Mesenchymal stem cell (in vitro differentiated cells and primary cell): ENCODE measurements around the gene NDUFAF5.
A peak's percentile ranks its signal among the peaks of the same experiment; 100 is the strongest.

Experiments used
- DNase-seq: peaks from one replicate; pipeline ENCODE4 v3.0.0-alpha.2; 2013
- H2AFZ ChIP-seq: one replicate; pipeline ENCODE4 v1.6.1; 2013; ENCODE audit warnings: low read depth, mild to moderate bottlenecking, control low read depth, inconsistent platforms, low read length, moderate library complexity
- H2AK5ac ChIP-seq: 2 replicates; pipeline ENCODE4 v1.6.1; 2013; ENCODE audit warnings: low read length, moderate library complexity, mild to moderate bottlenecking, inconsistent platforms; ENCODE audit not compliant: severe bottlenecking
- H2BK120ac ChIP-seq: one replicate; pipeline ENCODE4 v1.6.1; 2013; ENCODE audit warnings: low read depth, mild to moderate bottlenecking, inconsistent platforms, low read length, moderate library complexity
- H2BK12ac ChIP-seq, 2 experiments: one replicate each; pipeline ENCODE4 v1.6.1; 2013; ENCODE audit warnings: inconsistent platforms in 2 of 2, low read length in 2 of 2, mild to moderate bottlenecking in 2 of 2, moderate library complexity in 2 of 2, control low read depth in 1 of 2
- H2BK15ac ChIP-seq: one replicate; pipeline ENCODE4 v1.6.1; 2013; ENCODE audit warnings: mild to moderate bottlenecking, low read depth, inconsistent platforms; ENCODE audit not compliant: poor library complexity, severe bottlenecking
- H2BK5ac ChIP-seq: 2 replicates; pipeline ENCODE4 v1.6.1; 2013; ENCODE audit warnings: low read depth, mild to moderate bottlenecking, low read length, control low read depth, inconsistent platforms; ENCODE audit not compliant: poor library complexity, severe bottlenecking
- H3K14ac ChIP-seq, 2 experiments: one replicate each; pipeline ENCODE4 v1.6.1; 2013; ENCODE audit warnings: inconsistent platforms in 2 of 2, low read length in 2 of 2, control low read depth in 1 of 2, mild to moderate bottlenecking in 1 of 2, moderate library complexity in 1 of 2
- H3K18ac ChIP-seq, 2 experiments: one replicate each; pipeline ENCODE4 v1.6.1; 2013; ENCODE audit warnings: inconsistent platforms in 2 of 2, low read length in 2 of 2, control low read depth in 1 of 2, low read depth in 1 of 2, mild to moderate bottlenecking in 1 of 2
- H3K23ac ChIP-seq, 2 experiments: one replicate each; pipeline ENCODE4 v1.6.1; 2013; ENCODE audit warnings: inconsistent platforms in 2 of 2, low read length in 2 of 2, mild to moderate bottlenecking in 2 of 2, moderate library complexity in 2 of 2, control low read depth in 1 of 2
- H3K27ac ChIP-seq: 2 replicates; pipeline ENCODE4 v1.5.1; 2013; ENCODE audit warnings: mild to moderate bottlenecking, moderate library complexity, low read length, control low read depth, inconsistent platforms; ENCODE audit not compliant: poor library complexity, severe bottlenecking
- H3K27me3 ChIP-seq, 2 experiments: 2 replicates each; pipeline versions ENCODE4 v1.6.1 to v1.7.0; 2013; ENCODE audit warnings: low read length in 2 of 2, mild to moderate bottlenecking in 2 of 2, moderate library complexity in 2 of 2, control low read depth in 1 of 2, inconsistent platforms in 1 of 2; ENCODE audit not compliant: control insufficient read depth in 1 of 2, insufficient read depth in 1 of 2
- H3K36me3 ChIP-seq, 2 experiments: 2 replicates each; pipeline versions ENCODE4 v1.6.1 to v1.7.0; 2013; ENCODE audit warnings: low read length in 2 of 2, control low read depth in 1 of 2, inconsistent platforms in 1 of 2, low read depth in 1 of 2, mild to moderate bottlenecking in 1 of 2; ENCODE audit not compliant: insufficient read depth in 2 of 2, control insufficient read depth in 1 of 2
- H3K4ac ChIP-seq, 2 experiments: one replicate each; pipeline ENCODE4 v1.6.1; 2013; ENCODE audit warnings: inconsistent platforms in 2 of 2, low read length in 2 of 2, mild to moderate bottlenecking in 2 of 2, moderate library complexity in 2 of 2, control low read depth in 1 of 2, low read depth in 1 of 2
- H3K4me1 ChIP-seq: 2 replicates; pipeline ENCODE4 v1.6.1; 2013; ENCODE audit warnings: low read depth, low read length, control low read depth; ENCODE audit not compliant: control insufficient read depth, insufficient read depth
- H3K4me2 ChIP-seq: 2 replicates; pipeline ENCODE4 v1.6.1; 2013; ENCODE audit warnings: low read length, mild to moderate bottlenecking, inconsistent platforms; ENCODE audit not compliant: poor library complexity, severe bottlenecking
- H3K4me3 ChIP-seq, 2 experiments: 2 replicates each; pipeline versions ENCODE4 v1.5.1 to v1.7.0; 2013; ENCODE audit warnings: low read length in 2 of 2, mild to moderate bottlenecking in 2 of 2, control low read depth in 1 of 2, low read depth in 1 of 2; ENCODE audit not compliant: insufficient read depth in 1 of 2
- H3K79me1 ChIP-seq: replicated peaks from 2 replicates; pipeline ENCODE4 v1.6.1; 2013; ENCODE audit warnings: mild to moderate bottlenecking, control low read depth, low read length, inconsistent platforms; ENCODE audit not compliant: poor library complexity, severe bottlenecking
- H3K9ac ChIP-seq: 2 replicates; pipeline ENCODE4 v1.7.0; 2013; ENCODE audit warnings: mild to moderate bottlenecking, low read length, moderate library complexity
- H3K9me3 ChIP-seq: 2 replicates; pipeline ENCODE4 v1.7.0; 2013; ENCODE audit warnings: mild to moderate bottlenecking, low read length; ENCODE audit not compliant: control insufficient read depth
- H4K8ac ChIP-seq: one replicate; pipeline ENCODE4 v1.6.1; 2013; ENCODE audit warnings: inconsistent platforms, mild to moderate bottlenecking, low read length, moderate library complexity
- H4K91ac ChIP-seq: one replicate; pipeline ENCODE4 v1.6.1; 2013; ENCODE audit warnings: mild to moderate bottlenecking, low read length, inconsistent platforms
- WGBS: methylation state at CpG from one replicate; pipeline ENCODE4 v1.1.7; 2013; ENCODE audit warnings: mixed read lengths; 5-methylcytosine and 5-hydroxymethylcytosine counted together

NDUFAF5 gene

GRCh38 chr20:13775867-13776266 is 9.0 kb upstream of the NDUFAF5 start:
- no peak overlapping the region for H3K4me2 ChIP-seq
- 94% methylated on average over 4 of the region's 4 CpGs for WGBS
- DNase-seq: no peak
- H2BK15ac ChIP-seq: no peak overlapping the region
- H3K4me3 ChIP-seq: no peak overlapping the region
- H3K27ac ChIP-seq: no peak overlapping the region
- H2BK5ac ChIP-seq: no peak overlapping the region
- H3K18ac ChIP-seq: no peak overlapping the region
- H3K4me1 ChIP-seq: no peaks in the 10 kb centered on the region
- H3K27me3 ChIP-seq: no peaks in the 10 kb centered on the region
- no peak overlapping the region for H3K23ac ChIP-seq
- no peak overlapping the region for H3K14ac ChIP-seq
- H2AK5ac ChIP-seq: no peak overlapping the region
- no peak overlapping the region for H3K4ac ChIP-seq
- H3K9ac ChIP-seq: no peak overlapping the region
- H2BK120ac ChIP-seq: no peak overlapping the region
- peaks cover 10% of the 10 kb centered on the region for H3K79me1 ChIP-seq
- H2AFZ ChIP-seq: no peak overlapping the region
- H4K91ac ChIP-seq: no peak overlapping the region
- no peak overlapping the region for H2BK12ac ChIP-seq
- H3K36me3 ChIP-seq: peaks cover 0 to 74% of the 10 kb centered on the region in 2 experiments
- no peaks in the 10 kb centered on the region for H3K9me3 ChIP-seq
- no peak overlapping the region for H4K8ac ChIP-seq

GRCh38 chr20:13777171-13777601 is 7.6 kb upstream of the NDUFAF5 start:
- Histone ChIP-seq H2BK15ac (no peak overlapping the region), H3K79me1 (peaks cover 14% of the 10 kb centered on the region), H2AK5ac (no peak overlapping the region), H3K18ac (no peak overlapping the region), H3K23ac (no peak overlapping the region), H2BK5ac (no peak overlapping the region), H3K14ac (no peak overlapping the region), H3K9me3 (no peaks in the 10 kb centered on the region), H3K4me2 (no peak overlapping the region), H3K27me3 (no peaks in the 10 kb centered on the region), H4K91ac (no peak overlapping the region), H2AFZ (no peak overlapping the region), H2BK120ac (no peak overlapping the region), H3K4me3 (no peak overlapping the region), H3K9ac (peak overlapping the region; percentile 40), H2BK12ac (no peak overlapping the region), H4K8ac (no peak overlapping the region), H3K27ac (no peak overlapping the region), H3K4ac (no peak overlapping the region), H3K36me3 (peaks cover 6 to 77% of the 10 kb centered on the region in 2 experiments), H3K4me1 (no peaks in the 10 kb centered on the region)
- peak; percentile 54 for DNase-seq
- 53% methylated on average over 2 of the region's 4 CpGs for WGBS

GRCh38 chr20:13778827-13779226 is 6.0 kb upstream of the NDUFAF5 start:
- H3K4me2 ChIP-seq: no peak overlapping the region
- no peak overlapping the region for H4K8ac ChIP-seq
- H3K27me3 ChIP-seq: no peaks in the 10 kb centered on the region
- no peak overlapping the region for H2BK5ac ChIP-seq
- no peak overlapping the region for H2BK120ac ChIP-seq
- H2AK5ac ChIP-seq: no peak overlapping the region
- DNase-seq: no peak
- no peak overlapping the region for H3K9ac ChIP-seq
- no peaks in the 10 kb centered on the region for H3K9me3 ChIP-seq
- H3K4me3 ChIP-seq: no peak overlapping the region
- H3K4me1 ChIP-seq: peaks cover 4% of the 10 kb centered on the region
- H2BK15ac ChIP-seq: no peak overlapping the region
- no peak overlapping the region for H3K18ac ChIP-seq
- no peak overlapping the region for H3K14ac ChIP-seq
- 100% methylated on average over 1 of the region's 3 CpGs for WGBS
- H4K91ac ChIP-seq: no peak overlapping the region
- H3K27ac ChIP-seq: no peak overlapping the region
- no peak overlapping the region for H3K4ac ChIP-seq
- no peak overlapping the region for H2BK12ac ChIP-seq
- no peak overlapping the region for H2AFZ ChIP-seq
- no peak overlapping the region for H3K23ac ChIP-seq
- H3K36me3 ChIP-seq: peaks cover 6 to 75% of the 10 kb centered on the region in 2 experiments
- H3K79me1 ChIP-seq: peaks cover 20% of the 10 kb centered on the region

- no peak overlapping the region for H2BK5ac ChIP-seq
- H3K9me3 ChIP-seq: no peaks in the 10 kb centered on the region
- H2AK5ac ChIP-seq: no peak overlapping the region
- no peak overlapping the region for H2BK120ac ChIP-seq
- H3K27me3 ChIP-seq: no peaks in the 10 kb centered on the region
- H3K4ac ChIP-seq: no peak overlapping the region
- no peak overlapping the region for H4K91ac ChIP-seq
- peaks cover 20% of the 10 kb centered on the region for H3K79me1 ChIP-seq
- H3K4me3 ChIP-seq: peak overlapping the region in 1 of 2 experiments; percentile 94
- no peak overlapping the region for H4K8ac ChIP-seq
- peak overlapping the region; percentile 97 for H3K9ac ChIP-seq
- peak overlapping the region; percentile 45 for H3K4me2 ChIP-seq
- no peak overlapping the region for H2BK12ac ChIP-seq
- H2AFZ ChIP-seq: no peak overlapping the region
- no peak for DNase-seq
- H3K18ac ChIP-seq: no peak overlapping the region
- WGBS: 91% methylated on average over 13 of the region's 13 CpGs
- H3K4me1 ChIP-seq: peaks cover 4% of the 10 kb centered on the region
- H3K36me3 ChIP-seq: peaks cover 6 to 48% of the 10 kb centered on the region in 2 experiments
- H2BK15ac ChIP-seq: no peak overlapping the region
- no peak overlapping the region for H3K14ac ChIP-seq
- no peak overlapping the region for H3K27ac ChIP-seq
- no peak overlapping the region for H3K23ac ChIP-seq
Measured at GRCh38 chr20:13783528-13783927, 1.3 kb upstream of the NDUFAF5 start.
